ENCODE measurements around the gene PRKAR1B. TPM values are rescaled to one million over a fixed set of nuclear protein-coding genes. Genes with fewer than 3 reads are reported as not detected.
A peak's percentile ranks its signal among the peaks of the same experiment; 100 is the strongest.

The PRKAR1B gene
- total and polyA plus RNA-seq, 2 donors (not counting 1 experiment from before 2014, with no cell fraction given): 4.5 to 8.6 TPM

- H3K9ac ChIP-seq (ENCODE audit: low read length): no peak overlapping the region
These were observed 119.1 kb downstream of the PRKAR1B start for GRCh38 chr7:607938-608337.

More at GRCh38 chr7:607938-608337, 119.1 kb downstream of the PRKAR1B start:
- Mint-ChIP-seq H3K27me3 (no peaks in the 10 kb centered on the region), H3K4me3 (no peak overlapping the region), H3K27ac (peak overlapping the region; percentile 26), H3K4me1 (peaks cover 45% of the 10 kb centered on the region), H3K9me3 (ENCODE audit: insufficient read depth) (peaks cover 4% of the 10 kb centered on the region)
- no peak overlapping the region for H3K4me3 ChIP-seq (ENCODE audit: control extremely low read depth in 1 of 5, extremely low read depth in 1 of 5, insufficient read depth in 1 of 5, low read depth in 2 of 5, low read length in 4 of 5)
- no peaks in the 10 kb centered on the region for H4K20me1 ChIP-seq (ENCODE audit: control insufficient read depth, insufficient read depth, low read length, poor library complexity, severe bottlenecking)
- no peak overlapping the region for H2AFZ ChIP-seq (ENCODE audit: insufficient read depth, low read depth, low read length, poor library complexity, severe bottlenecking)
- peaks cover 0 to 49% (median 12%) of the 10 kb centered on the region in 3 donors for H3K9me3 ChIP-seq (ENCODE audit: control extremely low read depth in 1 of 3, control insufficient read depth in 2 of 3, insufficient read depth in 1 of 3, low read length in 2 of 3)
- peaks cover 24 to 46% of the 10 kb centered on the region in 2 donors for H3K4me1 ChIP-seq (ENCODE audit: control insufficient read depth in 2 of 2, insufficient read depth in 2 of 2, low read length in 2 of 2)
- WGBS (ENCODE audit: insufficient coverage): 43% methylated on average over 13 of the region's 13 CpGs
- POLR2A ChIA-PET: no interaction called here
- no peak overlapping the region for H3K4me2 ChIP-seq (replicated peaks; ENCODE audit: low read depth, low read length, poor library complexity, severe bottlenecking)
- TF ChIP-seq EZH2 (IDR thresholded peaks at IDR 0.05; ENCODE audit: borderline replicate concordance, insufficient read depth, low read depth, low read length, poor library complexity, severe bottlenecking): no peak
- no peak for TF ChIP-seq CTCF (IDR thresholded peaks at IDR 0.05)
- no peak for DNase-seq
- H3K36me3 ChIP-seq (replicated peaks in 1 of 2; ENCODE audit: control extremely low read depth in 1 of 2, control insufficient read depth in 1 of 2, extremely low read depth in 1 of 2, insufficient read depth in 2 of 2, low read length in 1 of 2): peaks cover 0 to 2% of the 10 kb centered on the region in 2 experiments
- no peak for ATAC-seq (ENCODE audit: low read depth)
- no peak overlapping the region for H3K27ac ChIP-seq (ENCODE audit: low read length in 2 of 2)
- no peaks in the 10 kb centered on the region for H3K27me3 ChIP-seq (replicated peaks in 1 of 4; ENCODE audit: control extremely low read depth in 1 of 4, control insufficient read depth in 3 of 4, insufficient read depth in 4 of 4, low read length in 3 of 4)
- intact Hi-C loops (cut with micrococcal nuclease): no loop called here
- CTCF ChIA-PET: no interaction called here
- H3K79me2 ChIP-seq (ENCODE audit: control insufficient read depth, insufficient read depth, low read length): peaks cover 4% of the 10 kb centered on the region

Measured in B cell (primary cell).